D721Med (cell line): Measurements from ENCODE around the gene CUX1.

Source experiments
- DNase-seq: peaks from one replicate; pipeline ENCODE4 v3.0.0; 2011; ENCODE audit warnings: low spot score; ENCODE audit not compliant: insufficient read length
- FAIRE-seq: peaks from 2 replicates; lab custom pipeline; 2011; peaks lifted over from hg19 to GRCh38; lab: Jason Lieb, UNC
- TF ChIP-seq, protein P1 (sequence below): IDR thresholded peaks from 2 replicates; pipeline ENCODE4 v1.5.1; 2012; ENCODE audit warnings: mild to moderate bottlenecking, control low read depth; ENCODE audit not compliant: insufficient read depth; ENCODE audit errors: missing control alignments

The CUX1 gene

DNA sequence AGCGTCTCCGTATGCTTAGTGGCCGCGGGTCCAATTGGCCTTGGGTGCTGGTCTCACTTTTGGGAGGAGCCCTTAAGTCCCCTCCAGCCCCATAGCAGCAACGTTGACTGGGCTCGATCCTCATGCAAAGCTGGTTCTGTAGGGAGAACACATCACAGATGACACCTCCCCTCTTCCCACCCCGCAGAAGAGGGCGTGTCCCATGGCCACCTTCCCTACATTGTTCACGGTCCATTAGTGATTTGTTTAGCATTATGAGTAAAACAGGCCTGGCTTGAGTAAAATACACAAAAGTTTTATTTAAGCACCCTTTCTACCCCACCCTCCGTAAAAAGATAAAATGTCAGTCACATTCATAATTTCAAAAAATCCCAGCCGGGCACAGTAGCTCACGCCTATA, 380.2 kb downstream of the CUX1 start:
- TF ChIP-seq, protein P1, sequence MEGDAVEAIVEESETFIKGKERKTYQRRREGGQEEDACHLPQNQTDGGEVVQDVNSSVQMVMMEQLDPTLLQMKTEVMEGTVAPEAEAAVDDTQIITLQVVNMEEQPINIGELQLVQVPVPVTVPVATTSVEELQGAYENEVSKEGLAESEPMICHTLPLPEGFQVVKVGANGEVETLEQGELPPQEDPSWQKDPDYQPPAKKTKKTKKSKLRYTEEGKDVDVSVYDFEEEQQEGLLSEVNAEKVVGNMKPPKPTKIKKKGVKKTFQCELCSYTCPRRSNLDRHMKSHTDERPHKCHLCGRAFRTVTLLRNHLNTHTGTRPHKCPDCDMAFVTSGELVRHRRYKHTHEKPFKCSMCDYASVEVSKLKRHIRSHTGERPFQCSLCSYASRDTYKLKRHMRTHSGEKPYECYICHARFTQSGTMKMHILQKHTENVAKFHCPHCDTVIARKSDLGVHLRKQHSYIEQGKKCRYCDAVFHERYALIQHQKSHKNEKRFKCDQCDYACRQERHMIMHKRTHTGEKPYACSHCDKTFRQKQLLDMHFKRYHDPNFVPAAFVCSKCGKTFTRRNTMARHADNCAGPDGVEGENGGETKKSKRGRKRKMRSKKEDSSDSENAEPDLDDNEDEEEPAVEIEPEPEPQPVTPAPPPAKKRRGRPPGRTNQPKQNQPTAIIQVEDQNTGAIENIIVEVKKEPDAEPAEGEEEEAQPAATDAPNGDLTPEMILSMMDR, result no peak
- FAIRE-seq, result no peak
- DNase-seq, result no peak

- TF ChIP-seq, protein P1, result no peak
- DNase-seq (no peak), FAIRE-seq (no peak)
Measured at GRCh38 chr7:102198417-102198956, 381.1 kb downstream of the CUX1 start.

- FAIRE-seq (no peak), DNase-seq (no peak)
- TF ChIP-seq, protein P1, result no peak
Measured at GRCh38 chr7:102201576-102201975, 384.1 kb downstream of the CUX1 start.

DNA sequence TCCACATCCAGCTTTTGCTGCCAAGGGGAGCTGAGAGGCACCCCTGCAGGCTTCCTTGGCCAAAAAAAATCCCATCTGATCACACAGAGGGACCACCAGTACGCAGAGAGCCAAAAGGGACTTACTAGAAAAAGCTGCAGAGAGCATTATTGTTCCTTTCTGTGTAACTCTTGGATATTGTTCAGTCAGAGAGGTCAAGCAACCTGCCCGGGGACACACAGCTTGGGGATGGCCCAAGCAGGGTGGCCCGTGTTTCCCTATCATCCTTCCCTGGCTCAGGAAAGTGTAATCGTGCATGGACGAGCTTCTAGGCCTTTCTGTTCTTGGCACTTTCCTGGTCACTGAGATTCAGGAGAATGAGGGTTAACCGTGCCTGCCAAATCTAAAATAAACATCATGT, 385.1 kb downstream of the CUX1 start:
- FAIRE-seq, result no peak

GRCh38 chr7:102203218-102203617, 385.8 kb downstream of the CUX1 start:
- DNase-seq, result no peak
- FAIRE-seq, result no peak
- TF ChIP-seq, protein P1, result no peak

More for the DNA sequence above, 385.1 kb downstream of the CUX1 start:
- no peak for DNase-seq
- TF ChIP-seq, protein P1, result no peak

- TF ChIP-seq, protein P1, result no peak
Measured at GRCh38 chr7:102204212-102204611, 386.8 kb downstream of the CUX1 start.

GRCh38 chr7:102205915-102206314, 388.5 kb downstream of the CUX1 start:
- FAIRE-seq (no peak), DNase-seq (no peak)
- TF ChIP-seq, protein P1, result no peak

More at GRCh38 chr7:102204212-102204611, 386.8 kb downstream of the CUX1 start:
- FAIRE-seq, result no peak
- DNase-seq, result no peak
